SK-N-SH treated with all-trans-retinoic acid at 6 μM for 48 hours (cell line): ENCODE results near the gene B4GALNT3.

Experiments used
- ATAC-seq: fragments of 200-7000 bp; cut with Tn5 transposase; 3 replicates; pipeline ENCODE4 v1.9.1; 2020; ENCODE audit warnings: mild to moderate bottlenecking, moderate library complexity
- BACH2 ChIP-seq: fragments of 250-450 bp; sonication (Bioruptor Pico); IDR thresholded peaks from 2 replicates; pipeline ENCODE4 v1.9.0; 2021; ENCODE audit warnings: mild to moderate bottlenecking, borderline replicate concordance
- CSDC2 ChIP-seq: fragments of 250-450 bp; sonication (Bioruptor Pico); IDR thresholded peaks from 2 replicates; pipeline ENCODE4 v1.5.0; 2020; ENCODE audit warnings: mild to moderate bottlenecking, moderate library complexity
- ESRRG ChIP-seq: fragments of 250-450 bp; sonication (Bioruptor Pico); IDR thresholded peaks from 2 replicates; pipeline ENCODE4 v1.6.1; 2021; ENCODE audit warnings: mild to moderate bottlenecking
- GLIS3 ChIP-seq: fragments of 250-450 bp; sonication (Bioruptor Pico); IDR thresholded peaks from 2 replicates; pipeline ENCODE4 v1.5.0; 2020; ENCODE audit warnings: mild to moderate bottlenecking, moderate library complexity
- ISL1 ChIP-seq: fragments of 250-450 bp; sonication (Bioruptor Pico); IDR thresholded peaks from 2 replicates; pipeline ENCODE4 v2.1.2; 2022; ENCODE audit warnings: mild to moderate bottlenecking, moderate library complexity
- OSR1 ChIP-seq: fragments of 250-450 bp; sonication (Bioruptor Pico); IDR thresholded peaks from 2 replicates; pipeline ENCODE4 v1.8.0; 2022; ENCODE audit warnings: moderate library complexity, mild to moderate bottlenecking, inconsistent platforms
- PPARA ChIP-seq: fragments of 250-450 bp; sonication (Bioruptor Pico); IDR thresholded peaks from 2 replicates; pipeline ENCODE4 v1.5.0; 2020; ENCODE audit warnings: mild to moderate bottlenecking, borderline replicate concordance
- RARB ChIP-seq: fragments of 250-450 bp; sonication (Bioruptor Pico); IDR thresholded peaks from 2 replicates; pipeline ENCODE4 v1.8.0; 2021; ENCODE audit warnings: mild to moderate bottlenecking, moderate library complexity
- TCF4 ChIP-seq: fragments of 250-450 bp; sonication (Bioruptor Pico); IDR thresholded peaks from 2 replicates; pipeline ENCODE4 v1.8.0; 2021; ENCODE audit warnings: mild to moderate bottlenecking, moderate library complexity, borderline replicate concordance
- TOX ChIP-seq: fragments of 250-450 bp; sonication (Bioruptor Pico); IDR thresholded peaks from 2 replicates; pipeline ENCODE4 v1.8.0; 2021; ENCODE audit warnings: mild to moderate bottlenecking, moderate library complexity, borderline replicate concordance
- ZC3H10 ChIP-seq: fragments of 250-450 bp; sonication (Bioruptor Pico); IDR thresholded peaks from 2 replicates; pipeline ENCODE4 v1.5.1; 2021; ENCODE audit warnings: mild to moderate bottlenecking, moderate library complexity
- ZFP3 ChIP-seq: fragments of 250-450 bp; sonication (Bioruptor Pico); IDR thresholded peaks from 2 replicates; pipeline ENCODE4 v1.5.0; 2020; ENCODE audit warnings: mild to moderate bottlenecking, moderate library complexity
- ZFP30 ChIP-seq: fragments of 450-650 bp; formaldehyde crosslinking; IDR thresholded peaks from 2 replicates; pipeline ENCODE4 v1.5.0; 2022; ENCODE audit warnings: mild to moderate bottlenecking, moderate library complexity
- ZNF565 ChIP-seq: fragments of 450-650 bp; formaldehyde crosslinking; conservative IDR thresholded peaks from 2 replicates; pipeline ENCODE4 v1.5.0; 2020; ENCODE audit warnings: low read depth, mild to moderate bottlenecking, moderate library complexity
- ZNF70 ChIP-seq: fragments of 450-650 bp; formaldehyde crosslinking; IDR thresholded peaks from 2 replicates; pipeline ENCODE4 v1.5.0; 2020; ENCODE audit warnings: mild to moderate bottlenecking, moderate library complexity
- ZNF8 ChIP-seq: fragments of 450-650 bp; formaldehyde crosslinking; IDR thresholded peaks from 2 replicates; pipeline ENCODE4 v1.5.0; 2020; ENCODE audit warnings: mild to moderate bottlenecking, moderate library complexity
- TF ChIP-seq, protein P1 (sequence below): fragments of 250-450 bp; sonication (Bioruptor Pico); IDR thresholded peaks from 2 replicates; pipeline ENCODE4 v1.8.0; 2021; ENCODE audit warnings: low read depth, mild to moderate bottlenecking, moderate library complexity, borderline replicate concordance
- TF ChIP-seq, protein P2 (sequence below): fragments of 250-450 bp; sonication (Bioruptor Pico); IDR thresholded peaks from 2 replicates; pipeline ENCODE4 v1.5.1; 2021; ENCODE audit warnings: mild to moderate bottlenecking, moderate library complexity
- TF ChIP-seq, protein P3 (sequence below): fragments of 250-450 bp; sonication (Bioruptor Pico); IDR thresholded peaks from 2 replicates; pipeline ENCODE4 v1.5.0; 2020; ENCODE audit warnings: mild to moderate bottlenecking, moderate library complexity
- TF ChIP-seq, protein P4 (sequence below): fragments of 250-450 bp; sonication (Bioruptor Pico); IDR thresholded peaks from 2 replicates; pipeline ENCODE4 v1.5.1; 2020; ENCODE audit warnings: low read depth, mild to moderate bottlenecking, moderate library complexity
- TF ChIP-seq, protein P5 (sequence below): fragments of 250-450 bp; sonication (Bioruptor Pico); IDR thresholded peaks from 2 replicates; pipeline ENCODE4 v1.8.0; 2020; ENCODE audit warnings: mild to moderate bottlenecking, moderate library complexity, borderline replicate concordance

The B4GALNT3 gene

DNA sequence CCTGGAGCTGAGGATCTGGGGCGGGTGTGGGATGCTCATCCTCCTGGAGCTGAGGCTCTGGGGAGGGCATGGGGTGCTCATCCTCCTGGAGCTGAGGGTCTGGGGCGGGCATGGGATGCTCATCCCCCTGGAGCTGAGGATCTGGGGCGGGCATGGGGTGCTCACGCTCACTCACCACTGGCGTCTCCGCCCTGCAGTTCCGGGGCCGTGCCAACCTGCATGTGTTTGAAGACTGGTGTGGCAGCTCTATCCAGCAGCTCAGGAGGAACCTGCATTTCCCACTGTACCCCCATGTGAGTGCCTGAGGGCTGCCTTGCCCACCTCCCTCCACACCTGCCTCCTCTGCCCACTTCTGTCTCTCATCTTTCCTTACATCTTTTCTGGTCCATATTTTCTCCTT lies 84.4 kb downstream of the B4GALNT3 start:
- no peak for ATAC-seq
- TF ChIP-seq ZFP3 (CRISPR knock-in tag), result no peak
- no peak for TF ChIP-seq ZNF70
- TF ChIP-seq, all 23 proteins: peak for 0

DNA sequence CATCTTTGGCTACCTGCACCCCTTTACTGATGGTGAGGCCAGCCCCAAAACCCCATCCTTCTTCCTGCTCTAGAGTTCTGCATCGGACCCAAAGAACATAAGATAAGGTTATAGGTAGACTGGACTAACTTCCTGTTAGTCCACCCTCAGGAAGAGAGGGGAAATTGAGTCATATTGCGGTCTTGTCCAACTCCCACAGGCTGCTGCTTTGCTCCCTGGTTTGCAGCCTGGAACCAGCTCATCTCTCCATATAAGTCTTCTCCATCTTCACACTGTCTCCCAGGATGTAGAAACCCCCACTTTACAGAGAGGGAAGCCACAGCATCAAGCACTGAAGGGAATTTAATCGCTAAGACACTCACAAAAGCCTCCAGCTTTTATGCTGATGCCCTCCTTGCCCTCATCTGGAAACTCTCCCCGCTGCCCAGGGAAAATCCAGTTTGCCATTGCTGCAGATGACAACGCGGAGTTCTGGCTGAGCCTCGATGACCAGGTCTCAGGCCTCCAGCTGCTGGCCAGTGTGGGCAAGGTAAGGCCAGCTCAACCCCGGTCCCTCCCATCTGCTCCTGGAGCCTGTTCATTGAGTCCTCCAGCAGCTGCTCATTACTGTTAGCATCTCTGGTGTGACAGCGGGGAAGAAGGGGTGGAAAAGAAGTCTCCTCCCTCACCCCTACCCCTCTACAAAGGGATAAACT lies 85.3 kb downstream of the B4GALNT3 start:
- no peak for ATAC-seq
- TF ChIP-seq, protein P1, sequence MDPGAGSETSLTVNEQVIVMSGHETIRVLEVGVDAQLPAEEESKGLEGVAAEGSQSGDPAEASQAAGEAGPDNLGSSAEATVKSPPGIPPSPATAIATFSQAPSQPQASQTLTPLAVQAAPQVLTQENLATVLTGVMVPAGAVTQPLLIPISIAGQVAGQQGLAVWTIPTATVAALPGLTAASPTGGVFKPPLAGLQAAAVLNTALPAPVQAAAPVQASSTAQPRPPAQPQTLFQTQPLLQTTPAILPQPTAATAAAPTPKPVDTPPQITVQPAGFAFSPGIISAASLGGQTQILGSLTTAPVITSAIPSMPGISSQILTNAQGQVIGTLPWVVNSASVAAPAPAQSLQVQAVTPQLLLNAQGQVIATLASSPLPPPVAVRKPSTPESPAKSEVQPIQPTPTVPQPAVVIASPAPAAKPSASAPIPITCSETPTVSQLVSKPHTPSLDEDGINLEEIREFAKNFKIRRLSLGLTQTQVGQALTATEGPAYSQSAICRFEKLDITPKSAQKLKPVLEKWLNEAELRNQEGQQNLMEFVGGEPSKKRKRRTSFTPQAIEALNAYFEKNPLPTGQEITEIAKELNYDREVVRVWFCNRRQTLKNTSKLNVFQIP (CRISPR knock-in tag), result no peak
- TF ChIP-seq, protein P2, sequence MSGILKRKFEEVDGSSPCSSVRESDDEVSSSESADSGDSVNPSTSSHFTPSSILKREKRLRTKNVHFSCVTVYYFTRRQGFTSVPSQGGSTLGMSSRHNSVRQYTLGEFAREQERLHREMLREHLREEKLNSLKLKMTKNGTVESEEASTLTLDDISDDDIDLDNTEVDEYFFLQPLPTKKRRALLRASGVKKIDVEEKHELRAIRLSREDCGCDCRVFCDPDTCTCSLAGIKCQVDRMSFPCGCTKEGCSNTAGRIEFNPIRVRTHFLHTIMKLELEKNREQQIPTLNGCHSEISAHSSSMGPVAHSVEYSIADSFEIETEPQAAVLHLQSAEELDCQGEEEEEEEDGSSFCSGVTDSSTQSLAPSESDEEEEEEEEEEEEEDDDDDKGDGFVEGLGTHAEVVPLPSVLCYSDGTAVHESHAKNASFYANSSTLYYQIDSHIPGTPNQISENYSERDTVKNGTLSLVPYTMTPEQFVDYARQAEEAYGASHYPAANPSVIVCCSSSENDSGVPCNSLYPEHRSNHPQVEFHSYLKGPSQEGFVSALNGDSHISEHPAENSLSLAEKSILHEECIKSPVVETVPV (CRISPR knock-in tag), result no peak
- no peak for TF ChIP-seq TCF4 (CRISPR knock-in tag)
- TF ChIP-seq ZFP3 (CRISPR knock-in tag), result no peak
- TF ChIP-seq PPARA, result no peak
- TF ChIP-seq ZNF8 (CRISPR knock-in tag), result no peak
- TF ChIP-seq, protein P3, sequence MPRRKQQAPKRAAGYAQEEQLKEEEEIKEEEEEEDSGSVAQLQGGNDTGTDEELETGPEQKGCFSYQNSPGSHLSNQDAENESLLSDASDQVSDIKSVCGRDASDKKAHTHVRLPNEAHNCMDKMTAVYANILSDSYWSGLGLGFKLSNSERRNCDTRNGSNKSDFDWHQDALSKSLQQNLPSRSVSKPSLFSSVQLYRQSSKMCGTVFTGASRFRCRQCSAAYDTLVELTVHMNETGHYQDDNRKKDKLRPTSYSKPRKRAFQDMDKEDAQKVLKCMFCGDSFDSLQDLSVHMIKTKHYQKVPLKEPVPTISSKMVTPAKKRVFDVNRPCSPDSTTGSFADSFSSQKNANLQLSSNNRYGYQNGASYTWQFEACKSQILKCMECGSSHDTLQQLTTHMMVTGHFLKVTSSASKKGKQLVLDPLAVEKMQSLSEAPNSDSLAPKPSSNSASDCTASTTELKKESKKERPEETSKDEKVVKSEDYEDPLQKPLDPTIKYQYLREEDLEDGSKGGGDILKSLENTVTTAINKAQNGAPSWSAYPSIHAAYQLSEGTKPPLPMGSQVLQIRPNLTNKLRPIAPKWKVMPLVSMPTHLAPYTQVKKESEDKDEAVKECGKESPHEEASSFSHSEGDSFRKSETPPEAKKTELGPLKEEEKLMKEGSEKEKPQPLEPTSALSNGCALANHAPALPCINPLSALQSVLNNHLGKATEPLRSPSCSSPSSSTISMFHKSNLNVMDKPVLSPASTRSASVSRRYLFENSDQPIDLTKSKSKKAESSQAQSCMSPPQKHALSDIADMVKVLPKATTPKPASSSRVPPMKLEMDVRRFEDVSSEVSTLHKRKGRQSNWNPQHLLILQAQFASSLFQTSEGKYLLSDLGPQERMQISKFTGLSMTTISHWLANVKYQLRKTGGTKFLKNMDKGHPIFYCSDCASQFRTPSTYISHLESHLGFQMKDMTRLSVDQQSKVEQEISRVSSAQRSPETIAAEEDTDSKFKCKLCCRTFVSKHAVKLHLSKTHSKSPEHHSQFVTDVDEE, result no peak
- TF ChIP-seq GLIS3 (CRISPR knock-in tag), result no peak
- TF ChIP-seq, protein P4, sequence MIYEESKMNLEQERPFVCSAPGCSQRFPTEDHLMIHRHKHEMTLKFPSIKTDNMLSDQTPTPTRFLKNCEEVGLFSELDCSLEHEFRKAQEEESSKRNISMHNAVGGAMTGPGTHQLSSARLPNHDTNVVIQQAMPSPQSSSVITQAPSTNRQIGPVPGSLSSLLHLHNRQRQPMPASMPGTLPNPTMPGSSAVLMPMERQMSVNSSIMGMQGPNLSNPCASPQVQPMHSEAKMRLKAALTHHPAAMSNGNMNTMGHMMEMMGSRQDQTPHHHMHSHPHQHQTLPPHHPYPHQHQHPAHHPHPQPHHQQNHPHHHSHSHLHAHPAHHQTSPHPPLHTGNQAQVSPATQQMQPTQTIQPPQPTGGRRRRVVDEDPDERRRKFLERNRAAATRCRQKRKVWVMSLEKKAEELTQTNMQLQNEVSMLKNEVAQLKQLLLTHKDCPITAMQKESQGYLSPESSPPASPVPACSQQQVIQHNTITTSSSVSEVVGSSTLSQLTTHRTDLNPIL (CRISPR knock-in tag), result no peak
- TF ChIP-seq ISL1, result no peak
- TF ChIP-seq, protein P5, sequence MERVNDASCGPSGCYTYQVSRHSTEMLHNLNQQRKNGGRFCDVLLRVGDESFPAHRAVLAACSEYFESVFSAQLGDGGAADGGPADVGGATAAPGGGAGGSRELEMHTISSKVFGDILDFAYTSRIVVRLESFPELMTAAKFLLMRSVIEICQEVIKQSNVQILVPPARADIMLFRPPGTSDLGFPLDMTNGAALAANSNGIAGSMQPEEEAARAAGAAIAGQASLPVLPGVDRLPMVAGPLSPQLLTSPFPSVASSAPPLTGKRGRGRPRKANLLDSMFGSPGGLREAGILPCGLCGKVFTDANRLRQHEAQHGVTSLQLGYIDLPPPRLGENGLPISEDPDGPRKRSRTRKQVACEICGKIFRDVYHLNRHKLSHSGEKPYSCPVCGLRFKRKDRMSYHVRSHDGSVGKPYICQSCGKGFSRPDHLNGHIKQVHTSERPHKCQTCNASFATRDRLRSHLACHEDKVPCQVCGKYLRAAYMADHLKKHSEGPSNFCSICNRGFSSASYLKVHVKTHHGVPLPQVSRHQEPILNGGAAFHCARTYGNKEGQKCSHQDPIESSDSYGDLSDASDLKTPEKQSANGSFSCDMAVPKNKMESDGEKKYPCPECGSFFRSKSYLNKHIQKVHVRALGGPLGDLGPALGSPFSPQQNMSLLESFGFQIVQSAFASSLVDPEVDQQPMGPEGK (CRISPR knock-in tag), result no peak
- no peak for TF ChIP-seq TOX (CRISPR knock-in tag)
- TF ChIP-seq ZNF565 (CRISPR knock-in tag), result no peak
- TF ChIP-seq CSDC2, result no peak
- no peak for TF ChIP-seq BACH2

DNA sequence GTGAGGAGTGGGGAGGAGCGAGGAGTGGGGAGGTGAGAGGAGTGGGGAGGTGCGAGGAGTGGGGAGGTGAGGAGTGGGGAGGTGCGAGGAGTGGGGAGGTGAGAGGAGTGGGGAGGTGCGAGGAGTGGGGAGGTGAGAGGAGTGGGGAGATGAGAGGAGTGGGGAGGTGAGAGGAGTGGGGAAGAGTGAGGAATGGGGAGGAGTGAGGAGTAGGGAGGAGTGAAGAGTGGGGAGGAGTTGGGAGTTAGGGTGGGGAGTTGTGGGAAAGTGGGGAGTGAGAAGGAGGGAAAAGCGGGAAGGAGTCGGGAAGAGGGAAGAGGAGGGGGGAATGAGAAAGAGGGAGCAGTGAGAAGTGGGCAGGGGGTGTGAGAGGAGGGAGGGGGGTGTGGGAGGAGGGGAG lies 86.1 kb downstream of the B4GALNT3 start:
- no peak for ATAC-seq
- no peak for TF ChIP-seq ZC3H10
- no peak for TF ChIP-seq RARB (CRISPR knock-in tag)
- TF ChIP-seq ISL1, result no peak
- TF ChIP-seq, protein P4 (CRISPR knock-in tag), result no peak
- TF ChIP-seq TOX (CRISPR knock-in tag), result no peak
- TF ChIP-seq TCF4 (CRISPR knock-in tag), result no peak
- TF ChIP-seq ZFP3 (CRISPR knock-in tag), result no peak
- TF ChIP-seq, protein P1 (CRISPR knock-in tag), result no peak
- TF ChIP-seq, protein P5 (CRISPR knock-in tag), result no peak
- TF ChIP-seq ZFP30, result no peak
- no peak for TF ChIP-seq OSR1 (CRISPR knock-in tag)
- TF ChIP-seq BACH2, result no peak
- TF ChIP-seq PPARA, result no peak
- no peak for TF ChIP-seq CSDC2
- TF ChIP-seq ZNF8 (CRISPR knock-in tag), result no peak
- TF ChIP-seq ESRRG (CRISPR knock-in tag), result no peak
